LNCaP clone FGC (cell line): ENCODE data around the gene KBTBD6.
"Not testable (repeated sequence)": the region's sequence is repeated elsewhere in the genome, so short reads cannot be mapped to it uniquely, and the experiment has no call there.

Experiments used
- DNase-seq: peaks from one replicate; pipeline ENCODE4 v3.0.0-alpha.2; 2011; ENCODE audit warnings: low read depth
- H3K4me3 ChIP-seq: 2 replicates; pipeline ENCODE4 v1.5.1; 2011; ENCODE audit warnings: mild to moderate bottlenecking, low read depth, low read length, control low read depth
- CTCF ChIP-seq: IDR thresholded peaks from 2 replicates; pipeline ENCODE4 v1.5.1; 2012; ENCODE audit warnings: mild to moderate bottlenecking; ENCODE audit not compliant: control insufficient read depth, insufficient read depth; ENCODE audit errors: extremely low read depth

Gene KBTBD6

DNA sequence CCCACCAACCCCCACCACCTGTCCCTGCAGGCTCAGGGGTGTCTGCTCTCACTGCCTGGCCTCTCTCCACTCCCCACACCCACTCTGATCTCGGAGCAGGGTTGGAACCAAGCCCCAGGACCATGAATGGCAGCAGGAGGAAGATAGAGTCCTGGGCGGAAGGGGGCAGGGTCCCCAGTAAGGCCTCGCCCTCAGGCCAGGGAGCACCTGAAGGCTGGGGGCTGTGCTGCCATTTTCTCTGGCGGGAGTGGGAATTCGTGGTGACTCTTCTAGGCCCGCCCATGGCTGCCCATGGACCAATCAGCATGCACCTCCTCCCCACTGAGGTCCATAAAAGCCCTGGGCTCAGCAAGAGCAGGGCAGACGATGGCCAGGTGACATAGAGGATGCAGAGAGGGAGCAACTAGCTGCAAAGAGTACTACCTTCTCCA lies 25.0 kb downstream of the KBTBD6 start:
- TF ChIP-seq CTCF: no peak
- H3K4me3 ChIP-seq: no peak overlapping the region
- no peak for DNase-seq

- no peak for DNase-seq
- no peak for TF ChIP-seq CTCF
- H3K4me3 ChIP-seq: no peak overlapping the region
Observed at GRCh38 chr13:41107104-41107571, 25.5 kb downstream of the KBTBD6 start.

GRCh38 chr13:41099986-41100385 lies 32.6 kb downstream of the KBTBD6 start:
- no peak overlapping the region for H3K4me3 ChIP-seq
- no peak for TF ChIP-seq CTCF
- no peak for DNase-seq

- TF ChIP-seq CTCF: no peak
- H3K4me3 ChIP-seq: no peak overlapping the region
- no peak for DNase-seq
Observed at GRCh38 chr13:41098761-41099160, 33.8 kb downstream of the KBTBD6 start.

DNA sequence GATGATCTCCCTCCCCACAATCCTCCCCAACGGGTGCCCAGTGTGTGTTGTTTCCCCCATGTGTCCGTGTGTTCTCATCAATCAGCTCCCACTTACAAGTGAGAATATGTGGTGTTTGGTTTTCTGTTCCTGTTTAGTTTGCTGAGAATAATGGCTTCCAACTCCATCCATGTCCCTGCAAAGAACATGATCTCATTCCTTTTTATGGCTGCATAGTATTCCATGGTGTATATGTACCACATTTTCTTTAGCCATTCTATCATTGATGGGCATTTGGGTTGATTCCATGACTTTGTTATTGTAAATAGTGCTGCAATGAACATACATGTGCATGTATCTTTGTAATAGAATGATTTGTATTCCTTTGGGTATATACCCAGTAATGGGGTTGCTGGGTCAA lies 36.9 kb downstream of the KBTBD6 start:
- not testable (repeated sequence) for H3K4me3 ChIP-seq, DNase-seq

DNA sequence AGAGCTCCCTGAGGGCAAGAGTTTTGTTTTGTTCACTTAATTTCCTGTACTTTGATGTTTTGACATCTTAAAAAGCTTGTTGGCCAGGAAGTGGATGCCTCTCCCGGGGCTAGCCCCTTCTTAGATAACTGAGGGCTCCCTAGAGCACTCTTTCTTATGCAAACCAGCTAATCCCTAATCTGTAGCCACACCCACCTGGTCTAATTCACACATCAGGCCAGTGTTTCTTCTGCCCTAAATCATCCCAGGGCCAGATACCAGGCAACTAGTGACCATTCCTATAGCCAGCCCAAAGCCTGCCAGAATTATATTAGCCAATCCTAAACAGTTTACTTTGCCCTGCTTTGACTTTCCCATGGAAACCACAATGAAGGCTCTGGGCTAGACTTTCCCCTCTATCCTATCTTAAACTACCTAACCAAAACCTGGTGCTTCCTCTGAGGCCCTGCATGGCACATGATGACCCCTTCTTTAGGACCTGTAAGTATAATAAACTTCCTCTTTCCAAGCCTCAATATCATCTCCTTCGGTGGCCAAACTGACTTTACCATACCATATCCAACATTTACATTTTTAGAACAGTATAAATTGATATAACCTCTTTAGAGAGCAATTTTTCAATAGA lies 46.5 kb downstream of the KBTBD6 start:
- no peak for TF ChIP-seq CTCF
- no peak for DNase-seq
- no peak overlapping the region for H3K4me3 ChIP-seq

- DNase-seq: no peak
- TF ChIP-seq CTCF: no peak
- H3K4me3 ChIP-seq: no peak overlapping the region
Observed at GRCh38 chr13:41079725-41080124, 52.9 kb downstream of the KBTBD6 start.
